ENCODE results near the gene ACOT11. TPM values are rescaled to one million over a fixed set of nuclear protein-coding genes. Genes with fewer than 3 reads are reported as not detected.
"Not testable (repeated sequence)": the region's sequence is repeated elsewhere in the genome, so short reads cannot be mapped to it uniquely, and the experiment has no call there.

Gene ACOT11
- total RNA-seq, 1 donor from 2014 or later = 1.7 TPM

DNA sequence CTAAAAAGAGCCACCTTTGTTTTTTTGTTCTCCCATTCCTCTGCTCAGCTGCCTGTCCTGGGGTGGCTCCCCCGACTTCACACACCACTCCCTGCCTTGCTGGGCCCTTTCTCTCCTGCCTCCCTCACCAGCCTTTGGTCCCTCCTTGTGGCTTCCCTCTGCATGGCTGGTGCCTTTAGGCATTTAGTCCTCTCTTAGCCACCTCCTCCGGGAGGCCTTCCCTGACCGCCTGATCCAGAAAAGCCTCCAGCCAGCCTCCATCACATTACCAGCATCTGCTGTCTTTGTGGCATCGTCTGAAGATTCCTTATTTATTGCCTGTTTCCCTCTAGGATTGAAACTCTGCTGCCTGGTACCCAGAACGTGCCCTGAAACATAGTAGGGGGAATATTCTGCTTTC lies 46.2 kb upstream of the ACOT11 start:
- Mint-ChIP-seq H3K4me1 (ENCODE audit: low read depth) (peaks cover 7% of the 10 kb centered on the region), H3K27me3 (peaks cover 42% of the 10 kb centered on the region), H3K9me3 (ENCODE audit: low read depth) (no peaks in the 10 kb centered on the region), H3K4me3 (ENCODE audit: low read depth) (no peak overlapping the region), H3K27ac (no peak overlapping the region), H3K36me3 (ENCODE audit: insufficient read depth) (no peaks in the 10 kb centered on the region)
- TF ChIP-seq, protein P1, sequence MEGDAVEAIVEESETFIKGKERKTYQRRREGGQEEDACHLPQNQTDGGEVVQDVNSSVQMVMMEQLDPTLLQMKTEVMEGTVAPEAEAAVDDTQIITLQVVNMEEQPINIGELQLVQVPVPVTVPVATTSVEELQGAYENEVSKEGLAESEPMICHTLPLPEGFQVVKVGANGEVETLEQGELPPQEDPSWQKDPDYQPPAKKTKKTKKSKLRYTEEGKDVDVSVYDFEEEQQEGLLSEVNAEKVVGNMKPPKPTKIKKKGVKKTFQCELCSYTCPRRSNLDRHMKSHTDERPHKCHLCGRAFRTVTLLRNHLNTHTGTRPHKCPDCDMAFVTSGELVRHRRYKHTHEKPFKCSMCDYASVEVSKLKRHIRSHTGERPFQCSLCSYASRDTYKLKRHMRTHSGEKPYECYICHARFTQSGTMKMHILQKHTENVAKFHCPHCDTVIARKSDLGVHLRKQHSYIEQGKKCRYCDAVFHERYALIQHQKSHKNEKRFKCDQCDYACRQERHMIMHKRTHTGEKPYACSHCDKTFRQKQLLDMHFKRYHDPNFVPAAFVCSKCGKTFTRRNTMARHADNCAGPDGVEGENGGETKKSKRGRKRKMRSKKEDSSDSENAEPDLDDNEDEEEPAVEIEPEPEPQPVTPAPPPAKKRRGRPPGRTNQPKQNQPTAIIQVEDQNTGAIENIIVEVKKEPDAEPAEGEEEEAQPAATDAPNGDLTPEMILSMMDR (IDR thresholded peaks at IDR 0.05; ENCODE audit: unreplicated experiment) = no peak
- no peak for DNase-seq (ENCODE audit: low spot score, unreplicated experiment)

DNA sequence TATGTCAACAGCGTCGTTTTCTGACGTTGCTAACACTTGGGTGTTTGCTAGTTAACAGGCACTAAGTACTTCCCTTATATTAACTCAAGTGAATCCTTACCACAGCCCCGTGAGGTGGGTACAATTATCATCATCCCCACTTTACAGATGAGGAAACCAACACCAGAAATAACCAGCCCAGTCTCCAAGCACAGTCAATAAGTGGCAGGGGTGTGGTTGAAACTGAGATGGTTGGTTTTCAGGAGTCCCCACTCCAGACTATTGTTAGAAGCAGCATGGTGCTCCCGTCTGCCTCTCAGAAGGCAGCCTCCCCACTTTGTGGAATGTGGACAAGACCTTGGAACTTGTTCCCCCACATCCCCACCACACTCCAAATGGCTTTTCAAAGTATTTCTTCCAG lies 45.7 kb upstream of the ACOT11 start:
- TF ChIP-seq, protein P1 (IDR thresholded peaks at IDR 0.05; ENCODE audit: unreplicated experiment) = no peak
- Mint-ChIP-seq H3K4me1 (ENCODE audit: low read depth) (peaks cover 8% of the 10 kb centered on the region), H3K27me3 (peaks cover 38% of the 10 kb centered on the region), H3K4me3 (ENCODE audit: low read depth) (no peak overlapping the region), H3K36me3 (ENCODE audit: insufficient read depth) (no peaks in the 10 kb centered on the region), H3K9me3 (ENCODE audit: low read depth) (no peaks in the 10 kb centered on the region), H3K27ac (no peak overlapping the region)
- no peak for DNase-seq (ENCODE audit: low spot score, unreplicated experiment)

GRCh38 chr1:54506594-54506993 lies 41.4 kb upstream of the ACOT11 start:
- Mint-ChIP-seq H3K27me3 (peaks cover 16% of the 10 kb centered on the region), H3K4me3 (ENCODE audit: low read depth) (no peak overlapping the region), H3K27ac (no peak overlapping the region), H3K4me1 (ENCODE audit: low read depth) (peaks cover 4% of the 10 kb centered on the region), H3K36me3 (ENCODE audit: insufficient read depth) (no peaks in the 10 kb centered on the region), H3K9me3 (ENCODE audit: low read depth) (no peaks in the 10 kb centered on the region)
- no peak for DNase-seq (ENCODE audit: low spot score, unreplicated experiment)
- TF ChIP-seq, protein P1 (IDR thresholded peaks at IDR 0.05; ENCODE audit: unreplicated experiment) = no peak

- no peak for DNase-seq (ENCODE audit: low spot score, unreplicated experiment)
- H3K36me3 Mint-ChIP-seq (ENCODE audit: insufficient read depth) = no peaks in the 10 kb centered on the region
- TF ChIP-seq, protein P1 (IDR thresholded peaks at IDR 0.05; ENCODE audit: unreplicated experiment) = no peak
- no peak overlapping the region for H3K4me3 Mint-ChIP-seq (ENCODE audit: low read depth)
- H3K27me3 Mint-ChIP-seq = peaks cover 9% of the 10 kb centered on the region
- no peak overlapping the region for H3K27ac Mint-ChIP-seq
- peaks cover 4% of the 10 kb centered on the region for H3K4me1 Mint-ChIP-seq (ENCODE audit: low read depth)
- H3K9me3 Mint-ChIP-seq (ENCODE audit: low read depth) = no peaks in the 10 kb centered on the region
Measured at GRCh38 chr1:54507033-54507870, 40.8 kb upstream of the ACOT11 start.

- Mint-ChIP-seq H3K27me3 (peaks cover 9% of the 10 kb centered on the region), H3K27ac (peak overlapping the region; percentile 20)
Measured at GRCh38 chr1:54510715-54511270, 37.2 kb upstream of the ACOT11 start.

DNA sequence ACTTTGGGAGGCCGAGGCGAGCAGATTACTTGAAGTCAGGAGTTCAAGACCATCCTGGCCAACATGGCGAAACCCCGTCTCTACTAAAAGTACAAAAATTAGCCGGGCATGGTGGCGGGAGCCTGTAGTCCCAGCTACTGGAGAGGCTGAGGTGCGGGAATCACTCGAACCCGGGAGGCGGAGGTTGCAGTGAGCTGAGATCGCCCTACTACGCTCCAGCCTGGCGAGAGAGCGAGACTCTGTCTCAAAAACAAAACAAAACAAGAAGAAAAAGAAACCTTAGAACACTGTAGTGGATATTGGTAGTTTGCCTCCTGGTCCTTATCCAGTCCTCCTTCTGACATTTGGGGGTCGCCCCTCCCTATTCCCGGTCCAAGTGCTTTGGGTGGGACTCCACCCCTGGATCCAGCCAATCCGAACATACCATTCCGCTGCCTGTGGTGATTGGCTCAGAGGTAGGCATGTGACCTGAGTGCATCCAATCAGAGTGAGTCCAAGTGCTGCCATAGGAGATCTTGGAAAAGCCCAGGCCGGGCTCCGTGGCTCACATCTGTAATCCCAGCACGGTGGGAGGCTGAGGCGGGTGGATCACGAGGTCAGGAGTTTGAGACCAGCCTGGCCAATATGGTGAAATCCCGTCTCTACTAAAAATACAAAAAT lies 34.0 kb upstream of the ACOT11 start:
- DNase-seq (ENCODE audit: low spot score, unreplicated experiment); H3K27me3 Mint-ChIP-seq; H3K4me3 Mint-ChIP-seq (ENCODE audit: low read depth); H3K36me3 Mint-ChIP-seq (ENCODE audit: insufficient read depth); H3K4me1 Mint-ChIP-seq (ENCODE audit: low read depth); H3K9me3 Mint-ChIP-seq (ENCODE audit: low read depth); H3K27ac Mint-ChIP-seq: not testable (repeated sequence)

More at GRCh38 chr1:54510715-54511270, 37.2 kb upstream of the ACOT11 start:
- Mint-ChIP-seq H3K9me3 (ENCODE audit: low read depth) (no peaks in the 10 kb centered on the region), H3K4me3 (ENCODE audit: low read depth) (no peak overlapping the region), H3K4me1 (ENCODE audit: low read depth) (peaks cover 4% of the 10 kb centered on the region), H3K36me3 (ENCODE audit: insufficient read depth) (no peaks in the 10 kb centered on the region)
- TF ChIP-seq, protein P1 (IDR thresholded peaks at IDR 0.05; ENCODE audit: unreplicated experiment) = no peak
- no peak for DNase-seq (ENCODE audit: low spot score, unreplicated experiment)

Measured in progenitor cell of endocrine pancreas (in vitro differentiated cells).